B cell (primary cell): Measurements from ENCODE around the gene PRDM13.

ENCODE experiments used
- CTCF ChIP-seq: fragments of 200-600 bp; IDR thresholded peaks from one replicate; pipeline ENCODE4 v1.8.0; 2022; ENCODE audit warnings: antibody characterized with exemption, mild to moderate bottlenecking
- EZH2 ChIP-seq: IDR thresholded peaks from 2 replicates; pipeline ENCODE4 v1.6.1; 2012; ENCODE audit warnings: borderline replicate concordance, low read depth, mild to moderate bottlenecking, moderate library complexity, low read length; ENCODE audit not compliant: insufficient read depth, poor library complexity, severe bottlenecking

- TF ChIP-seq CTCF (no peak), EZH2 (no peak)
These were observed 47.6 kb upstream of the PRDM13 start for GRCh38 chr6:99559057-99559456.
